GM04503 (cell line): ENCODE measurements around the gene FZD2.
"Not testable (repeated sequence)": the region's sequence is repeated elsewhere in the genome, so short reads cannot be mapped to it uniquely, and the experiment has no call there.

Source experiments
- DNase-seq: peaks from one replicate; pipeline ENCODE4 v3.0.0-alpha.2; 2012; ENCODE audit warnings: low read depth

The FZD2 gene

DNA sequence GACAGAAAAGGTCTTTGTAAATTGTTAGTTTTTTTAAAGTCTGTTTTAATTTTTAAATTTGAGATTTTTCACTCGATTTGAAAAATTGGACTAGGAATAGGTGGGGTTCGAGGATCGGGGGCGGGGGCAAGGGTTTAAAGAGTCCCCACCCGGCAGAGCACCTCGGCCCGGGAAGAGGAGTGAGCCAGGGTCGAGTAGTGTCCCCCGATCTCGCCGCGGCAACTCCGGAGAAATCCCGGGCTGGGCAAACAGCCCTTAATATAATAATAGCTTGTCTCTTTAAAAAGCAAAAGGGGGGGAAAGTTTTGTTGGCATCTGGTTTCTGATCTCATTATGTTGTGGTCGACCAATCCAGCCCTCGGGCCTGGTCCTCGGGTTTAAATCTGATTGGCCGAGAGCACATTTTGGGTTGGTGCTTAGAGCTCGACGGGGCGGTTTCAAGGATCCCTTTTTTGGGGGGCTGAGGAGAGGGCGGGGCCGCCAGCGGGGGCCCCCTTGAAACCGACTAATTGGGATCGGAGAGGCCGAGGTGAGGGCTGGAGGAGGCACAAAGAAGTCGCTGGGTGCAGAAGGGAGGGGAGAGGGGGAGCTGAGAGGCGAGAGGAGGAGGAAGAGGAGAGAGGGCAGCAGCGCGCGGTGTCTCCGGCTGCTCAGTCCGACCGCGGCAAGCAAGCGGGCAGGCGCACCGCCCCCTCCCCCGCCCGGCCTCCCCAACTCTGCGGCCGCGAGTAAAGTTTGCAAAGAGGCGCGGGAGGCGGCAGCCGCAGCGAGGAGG is at the start of gene FZD2:
TSS of gene FZD2 (plus strand) at position 653 of the 775 bp plus-strand sequence. CDS start 205 bp downstream, outside the sequence.
- DNase-seq, result peak; percentile 94

DNA sequence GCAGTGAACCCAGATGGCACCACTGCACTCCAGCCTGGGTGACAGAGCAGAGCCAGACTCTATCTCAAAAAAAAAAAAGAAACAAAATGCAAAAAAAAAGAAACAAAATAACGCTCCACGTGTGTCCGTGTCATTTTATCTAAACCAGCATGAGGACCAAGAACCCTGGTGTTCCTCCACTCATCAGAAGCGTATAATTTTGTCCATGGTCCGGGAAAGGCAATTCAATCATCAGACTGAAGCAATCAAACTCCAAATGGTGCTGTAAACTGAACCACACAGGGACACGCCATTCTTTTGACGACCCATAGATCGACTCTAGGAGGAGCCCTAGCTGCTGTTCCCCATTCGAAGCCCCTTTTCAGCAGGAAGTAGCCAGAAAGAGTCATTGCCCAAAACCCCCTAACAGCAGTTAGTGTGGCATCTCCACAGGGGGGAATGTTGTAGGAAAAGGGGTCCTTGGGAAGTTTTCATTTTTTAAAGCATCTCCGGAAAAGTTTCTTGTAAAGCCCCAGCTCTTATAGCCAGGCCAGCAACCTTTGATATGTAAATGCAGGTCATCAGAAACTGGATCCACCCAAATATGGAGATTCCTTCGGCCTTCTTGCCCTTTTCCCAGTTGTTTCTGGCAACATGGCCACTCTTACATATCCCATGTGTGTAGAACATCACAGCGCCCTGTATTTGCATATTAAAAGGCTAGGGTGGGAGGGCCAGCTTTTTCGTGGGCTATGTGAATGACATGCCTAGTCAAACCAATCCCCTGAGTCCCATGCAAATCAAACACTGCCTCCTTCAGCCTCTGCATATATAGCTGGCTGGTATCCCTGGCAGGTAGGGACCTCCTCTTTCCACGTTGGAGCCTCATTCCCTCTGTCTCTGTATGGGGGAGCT is 45.8 kb upstream of the FZD2 start:
- not testable (repeated sequence) for DNase-seq

DNA sequence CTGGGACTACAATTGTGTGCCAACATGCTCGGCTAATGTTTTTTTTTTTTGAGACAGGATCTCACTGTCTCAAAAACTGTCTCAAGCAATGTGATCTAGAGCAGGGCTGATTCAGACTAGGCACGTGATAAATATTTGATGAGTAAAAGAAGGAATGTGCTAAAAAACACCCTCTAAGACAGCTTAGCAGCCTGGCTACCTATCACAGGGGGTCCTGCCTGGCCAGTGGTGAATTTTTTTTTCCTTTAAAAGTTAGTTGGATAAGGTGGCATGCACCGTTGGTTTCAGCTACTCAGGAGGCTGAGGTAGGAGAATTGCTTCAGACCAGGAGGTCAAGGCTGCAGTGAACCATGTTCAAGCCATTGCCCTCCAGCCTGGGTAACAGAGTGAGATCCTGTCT is 39.3 kb upstream of the FZD2 start:
- peak; percentile 25 for DNase-seq

DNA sequence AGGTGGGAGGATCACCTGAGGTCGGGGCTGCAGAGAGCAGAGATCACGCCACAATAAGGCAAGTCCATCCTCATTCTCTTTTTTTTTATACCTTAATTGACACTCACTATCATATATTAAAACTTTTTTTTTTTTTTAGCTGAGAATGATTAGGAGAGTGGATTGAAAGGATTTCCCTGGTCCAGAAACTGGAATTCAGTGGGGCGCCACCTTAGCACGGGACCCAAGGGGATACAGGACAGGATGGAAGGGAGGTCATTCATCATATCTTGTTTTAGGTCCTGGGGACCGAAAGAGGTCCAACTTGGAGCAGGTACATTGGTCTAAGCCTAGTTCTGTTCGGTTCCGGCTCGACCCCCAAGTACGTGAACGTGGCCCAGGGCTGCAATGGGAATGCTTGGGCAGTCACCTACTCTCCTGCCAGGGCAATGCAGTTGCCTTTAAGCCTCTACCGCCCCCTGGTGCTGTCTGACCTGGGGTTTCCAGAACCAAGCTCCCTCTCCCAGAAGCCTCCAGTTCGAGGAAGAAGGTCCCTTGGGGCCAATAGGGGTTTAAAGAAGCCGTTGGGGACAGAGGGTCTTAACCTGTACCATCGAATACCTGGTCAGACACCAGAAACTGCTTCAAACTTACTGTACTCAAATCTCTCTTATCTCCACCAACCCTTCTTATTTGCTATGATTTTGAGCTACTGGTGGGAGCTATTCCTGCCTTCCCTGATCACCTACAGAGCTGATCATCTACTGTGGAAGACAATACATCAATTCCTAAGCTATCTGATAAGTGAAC is 34.2 kb upstream of the FZD2 start:
- DNase-seq, result no peak

DNA sequence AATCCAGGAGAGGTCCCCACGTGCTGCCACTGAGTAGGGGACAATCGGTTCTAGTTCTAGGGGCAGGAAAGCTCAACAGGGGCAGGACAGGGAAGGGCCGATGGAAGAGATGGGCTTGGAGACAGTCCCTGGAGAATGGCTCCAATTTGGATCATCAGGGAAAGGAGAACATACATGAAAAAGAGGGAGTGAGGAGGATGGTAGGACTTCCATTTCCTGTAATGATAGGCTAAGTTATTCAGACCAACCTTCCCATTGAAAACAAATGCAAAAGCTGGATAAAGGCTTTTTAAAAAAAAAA is 33.7 kb upstream of the FZD2 start:
- DNase-seq, result no peak

DNA sequence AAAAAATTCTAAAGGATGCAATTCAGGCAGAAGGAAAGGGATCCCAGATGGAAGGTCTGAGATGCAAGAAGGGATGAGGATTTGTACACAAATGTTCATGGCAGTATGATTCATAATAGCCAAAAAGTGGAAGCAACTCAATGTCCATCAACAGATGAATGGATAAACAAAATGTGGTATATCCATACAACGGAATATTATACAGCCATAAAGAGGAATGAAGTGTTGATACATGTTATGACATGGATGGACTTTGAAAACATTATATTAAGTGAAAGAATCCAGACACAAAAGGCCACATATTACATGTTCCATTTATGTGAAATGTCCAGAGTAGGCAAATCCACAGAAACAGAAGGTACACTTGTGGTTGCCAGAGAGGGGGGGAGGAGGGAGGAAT is 30.2 kb upstream of the FZD2 start:
- no peak for DNase-seq

DNA sequence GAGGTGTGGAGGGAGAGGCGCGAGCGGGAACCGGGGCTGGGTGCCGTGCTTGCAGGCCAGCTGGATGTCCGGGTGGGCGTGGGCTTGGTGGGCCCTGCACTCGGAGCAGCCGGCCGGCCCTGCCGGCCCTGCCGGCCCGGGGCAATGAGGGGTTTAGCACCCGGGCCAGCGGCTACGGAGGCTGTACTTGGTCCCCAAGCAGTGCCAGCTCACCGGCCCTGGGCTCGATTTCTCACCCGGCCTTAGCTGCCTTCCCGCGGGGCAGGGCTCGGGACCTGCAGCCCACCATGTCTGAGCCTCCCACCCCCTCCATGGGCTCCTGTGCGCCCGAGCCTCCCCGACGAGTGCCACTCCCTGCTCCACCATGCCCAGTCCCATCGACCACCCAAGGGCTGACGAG is 29.3 kb upstream of the FZD2 start:
- DNase-seq, result no peak

DNA sequence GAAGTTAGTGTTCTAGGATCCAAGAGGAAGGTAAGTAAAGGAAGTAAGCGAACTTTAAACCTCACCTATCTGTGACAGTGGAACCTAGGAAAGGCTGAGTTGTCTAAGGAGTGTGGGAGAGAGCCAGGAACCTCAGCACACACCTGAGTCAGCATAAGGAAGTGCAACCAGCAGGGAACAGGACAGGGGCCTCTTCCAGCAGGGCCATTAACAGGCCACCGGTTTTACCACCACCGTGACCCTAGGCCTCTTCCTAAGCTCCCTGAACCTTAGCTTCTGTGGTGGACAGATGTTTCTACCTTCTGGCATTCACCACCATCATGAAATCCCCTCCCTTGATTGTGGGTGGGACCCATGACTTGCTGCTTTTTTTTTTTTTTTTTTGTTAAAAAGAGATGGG is 27.4 kb upstream of the FZD2 start:
- no peak for DNase-seq

DNA sequence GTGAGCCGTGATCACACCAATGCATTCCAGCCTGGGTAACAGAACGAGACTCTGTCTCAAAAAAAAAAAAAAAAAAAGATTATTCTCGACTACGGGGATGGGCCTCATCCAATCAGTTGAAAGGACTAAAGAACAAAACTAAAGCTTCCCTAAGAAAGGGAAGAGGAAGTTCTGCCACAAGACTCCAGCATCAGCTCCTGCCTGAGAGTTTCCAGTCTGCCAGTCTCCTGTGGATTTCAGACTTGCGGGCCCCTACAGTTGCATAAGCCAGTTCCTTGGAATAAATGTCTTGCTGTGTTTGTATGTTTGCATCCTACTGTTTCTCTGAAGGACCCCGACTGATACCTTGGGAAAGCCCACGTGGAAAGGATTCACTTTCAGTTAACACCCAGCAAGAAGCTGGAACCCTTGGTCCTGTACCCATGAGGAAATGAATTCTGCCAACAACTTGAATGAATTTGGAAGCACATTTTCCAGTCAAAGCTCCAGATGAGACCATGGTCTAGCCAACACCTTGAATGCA is 26.3 kb upstream of the FZD2 start:
- no peak for DNase-seq

DNA sequence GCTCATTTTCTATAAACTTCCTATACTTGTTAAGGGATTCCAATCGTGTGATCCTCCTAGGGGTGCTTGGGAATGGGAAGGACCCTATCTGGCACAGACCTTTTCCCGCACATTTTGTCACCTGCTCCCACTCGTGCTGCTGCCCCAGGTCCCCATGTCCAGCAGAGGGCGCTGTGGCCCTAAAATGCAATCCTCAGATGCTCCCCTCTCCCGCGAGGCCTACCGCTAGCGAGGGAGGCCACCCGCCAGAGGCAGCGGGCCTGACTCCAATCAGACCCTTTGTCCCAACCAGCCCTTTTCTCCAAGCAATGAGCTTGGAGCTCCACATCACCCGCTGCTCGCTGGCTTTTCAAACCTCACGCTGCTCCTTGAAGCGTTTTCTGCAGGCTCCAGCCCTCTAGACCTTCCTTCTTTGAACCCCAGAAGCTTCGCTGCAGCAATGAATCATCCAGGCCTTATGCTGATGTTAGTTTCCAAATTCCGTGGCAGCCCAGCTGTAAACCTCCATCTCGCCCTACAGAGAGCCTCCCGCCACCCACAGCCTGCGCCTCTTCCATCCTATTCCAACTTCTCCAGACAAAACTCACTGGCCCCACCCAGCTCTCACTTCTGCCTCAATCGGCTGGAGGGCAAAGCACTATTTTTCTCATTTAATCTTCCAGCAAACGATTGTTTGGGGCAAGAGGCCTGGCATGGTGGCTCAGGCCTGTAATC is 23.6 kb upstream of the FZD2 start:
- no peak for DNase-seq

DNA sequence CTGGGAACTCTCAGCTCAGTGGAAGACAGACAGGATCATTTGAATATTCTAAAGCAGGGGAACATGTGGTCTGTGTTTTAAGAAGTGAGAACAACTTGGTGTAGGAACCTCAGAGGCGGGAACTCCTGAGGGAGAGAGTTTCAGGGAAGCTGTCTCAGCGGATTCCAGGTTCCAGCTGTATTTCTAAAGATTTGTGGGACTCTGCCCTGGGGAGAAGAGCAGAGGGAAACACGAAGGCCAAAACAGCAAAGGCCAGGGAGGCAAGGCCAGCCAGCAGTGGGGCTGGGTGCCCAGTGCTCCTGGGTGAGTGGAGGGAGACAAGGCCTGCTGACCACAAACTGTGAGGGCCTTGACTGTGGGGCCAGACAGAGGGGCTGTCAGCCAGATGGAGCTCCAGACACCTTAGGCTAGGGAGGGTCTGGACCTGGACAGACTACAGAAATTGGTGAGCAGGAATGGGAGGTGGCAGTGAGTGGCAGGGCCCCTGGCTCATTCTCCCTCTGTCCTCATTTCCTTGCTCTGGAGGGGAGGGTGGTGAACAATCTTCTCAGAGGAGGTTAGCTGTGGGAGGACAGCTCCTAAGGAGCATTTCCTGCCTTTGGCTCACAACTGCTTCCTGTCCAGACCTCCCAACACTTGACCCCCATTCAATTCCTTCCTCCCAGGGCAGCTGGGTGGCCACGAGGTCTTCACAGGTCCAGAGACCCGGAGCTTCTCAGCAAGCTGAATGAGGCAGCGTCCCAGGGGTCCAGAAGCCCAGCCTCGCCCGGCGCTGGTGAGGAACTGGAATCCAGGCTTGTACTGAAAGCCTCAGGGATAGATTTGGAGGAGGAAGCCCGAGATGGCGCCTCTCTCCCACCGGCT is 21.0 kb upstream of the FZD2 start:
- DNase-seq, result no peak

DNA sequence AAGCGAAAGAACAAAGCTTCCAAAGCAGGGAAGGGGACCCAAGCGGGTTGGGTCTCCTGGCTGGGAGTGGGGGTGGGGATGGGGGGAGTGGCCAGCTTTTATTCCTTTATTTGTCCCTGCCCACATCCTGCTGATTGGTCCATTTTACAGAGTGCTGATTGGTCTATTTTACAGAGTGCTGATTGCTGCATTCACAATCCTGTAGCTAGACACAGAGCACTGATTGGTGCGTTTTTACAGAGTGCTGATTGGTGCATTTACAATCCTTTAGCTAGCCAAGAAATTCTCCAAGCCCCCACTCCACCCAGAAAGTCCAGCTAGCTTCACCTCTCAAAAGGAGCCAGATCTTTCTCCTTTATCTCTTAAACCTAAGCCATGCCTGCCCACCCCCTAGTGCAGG is 19.4 kb upstream of the FZD2 start:
- DNase-seq, result not testable (repeated sequence)

DNA sequence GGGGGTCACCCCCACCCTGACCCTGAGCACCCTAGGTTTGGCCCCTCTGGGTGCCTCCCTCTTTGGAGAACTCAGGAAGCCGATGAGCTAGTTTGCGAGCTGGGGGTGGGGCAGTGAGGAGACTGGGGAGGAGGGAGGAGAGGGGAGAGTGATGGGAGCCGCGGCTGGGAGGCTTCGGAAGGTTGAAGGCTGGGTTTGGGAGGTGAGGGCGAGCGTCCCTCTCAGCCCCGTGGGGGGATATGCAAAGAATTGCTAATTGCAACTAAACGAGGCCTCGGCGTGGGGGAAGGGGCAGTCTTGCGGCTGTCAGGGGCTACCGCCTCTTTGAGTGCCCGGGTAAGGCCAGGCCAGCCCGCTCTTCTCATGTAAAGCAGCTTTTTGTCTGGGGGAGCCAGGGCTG is 17.6 kb upstream of the FZD2 start:
- no peak for DNase-seq

DNA sequence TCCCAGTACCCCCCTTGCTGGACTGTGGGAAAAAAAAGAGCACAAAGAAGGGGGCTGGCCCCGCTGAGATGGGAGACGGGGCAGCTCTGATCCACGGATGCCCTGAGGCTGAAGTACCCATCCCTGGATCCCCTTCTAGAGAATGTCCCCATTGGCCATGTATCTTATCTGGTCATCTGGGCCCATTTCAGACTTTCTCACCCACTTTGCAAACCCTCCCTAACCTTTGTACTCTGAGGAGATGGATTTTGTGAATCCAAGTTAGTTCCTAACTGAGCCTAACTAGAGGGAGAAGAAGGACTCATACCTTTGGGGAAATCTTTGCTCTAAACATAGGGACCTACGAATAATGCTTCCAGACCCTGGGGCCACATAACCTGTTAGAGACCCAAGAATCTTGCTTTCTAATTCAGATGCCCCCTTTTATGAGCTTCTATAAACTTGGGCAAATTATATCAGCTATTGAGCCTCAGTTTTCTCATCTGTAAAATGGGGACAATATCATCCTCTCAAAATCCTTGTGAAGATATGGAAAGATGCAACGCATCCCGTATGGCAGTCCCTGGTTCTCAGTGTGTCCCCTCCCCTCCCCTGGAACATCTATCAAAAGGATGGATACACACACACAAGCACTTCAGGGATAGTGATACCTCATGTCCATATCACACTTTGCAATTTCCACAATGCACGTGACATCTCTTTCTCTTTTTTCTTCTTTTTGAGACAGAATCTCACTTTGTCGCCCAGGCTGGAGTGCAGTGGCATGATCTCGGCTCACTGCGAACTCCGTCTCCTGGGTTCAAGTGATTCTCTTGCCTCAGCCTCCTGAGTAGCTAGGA is 16.8 kb upstream of the FZD2 start:
- DNase-seq, result no peak

DNA sequence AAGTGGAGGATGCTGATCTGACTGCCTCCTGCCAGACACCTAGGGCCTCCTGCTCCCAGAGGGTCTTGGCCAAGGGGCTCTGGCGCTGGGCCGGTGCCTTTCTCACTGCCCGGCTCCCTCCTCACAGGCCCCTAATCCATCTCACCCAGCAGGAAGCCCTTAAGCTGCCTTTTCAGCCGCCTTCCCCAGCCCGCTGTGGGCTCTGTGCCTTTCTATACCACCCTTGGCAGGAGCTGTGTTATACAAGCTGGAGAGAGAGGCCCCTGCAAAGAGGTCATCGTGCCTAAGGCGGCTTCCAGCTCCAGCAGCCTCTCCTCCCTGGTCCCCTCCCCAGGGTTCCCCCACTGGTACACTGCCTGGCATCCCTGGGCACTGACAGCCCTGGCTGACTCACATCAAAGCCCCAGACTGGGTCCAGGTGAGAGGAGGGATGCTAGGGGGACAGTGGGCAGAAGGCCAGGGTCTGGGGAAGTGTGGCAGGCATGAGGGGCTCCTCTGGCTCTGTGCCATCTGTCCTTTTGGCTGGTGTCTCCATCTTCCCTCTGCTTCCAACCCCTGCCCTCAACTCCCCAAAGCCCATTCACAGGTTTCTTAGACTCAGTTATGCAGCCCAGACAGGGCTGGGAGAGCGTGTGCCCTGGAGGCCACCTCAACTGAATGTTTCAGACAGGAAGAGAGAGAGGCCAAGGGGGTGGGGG is 15.3 kb upstream of the FZD2 start:
- DNase-seq, result no peak

DNA sequence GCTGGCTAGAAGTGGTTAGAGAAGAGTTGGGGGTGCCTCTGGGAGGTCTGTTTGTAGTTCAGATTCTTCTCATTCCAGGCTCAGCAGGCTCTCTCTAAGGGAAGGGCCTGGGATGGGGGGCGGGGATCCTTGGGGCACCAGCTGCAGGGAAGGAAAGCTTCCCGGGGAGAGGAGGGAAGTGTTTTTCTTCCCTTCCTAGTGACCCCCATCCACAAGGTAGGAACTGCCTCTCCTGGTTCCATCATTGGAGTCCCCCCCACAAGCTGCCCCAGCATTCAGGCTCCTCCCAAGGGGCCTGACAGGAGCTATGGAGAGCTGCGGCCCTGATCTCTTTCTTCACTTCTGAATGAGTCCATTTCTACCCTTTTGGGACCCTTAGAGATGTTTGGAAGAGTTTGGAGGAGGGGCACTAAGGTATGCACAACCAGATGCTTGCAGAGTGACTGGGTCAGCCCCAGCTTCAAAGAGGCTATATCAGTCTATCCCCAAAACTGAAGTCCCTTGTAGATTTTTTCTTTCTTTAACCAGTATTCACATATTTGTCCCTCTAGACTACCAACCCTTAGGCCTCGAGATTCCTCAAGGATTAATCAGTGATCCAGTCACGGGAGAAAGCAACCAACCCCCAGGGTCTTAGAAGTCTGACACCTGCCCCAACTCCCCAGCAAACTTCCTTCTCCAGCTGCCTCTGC is 13.9 kb upstream of the FZD2 start:
- peak; percentile 88 for DNase-seq

DNA sequence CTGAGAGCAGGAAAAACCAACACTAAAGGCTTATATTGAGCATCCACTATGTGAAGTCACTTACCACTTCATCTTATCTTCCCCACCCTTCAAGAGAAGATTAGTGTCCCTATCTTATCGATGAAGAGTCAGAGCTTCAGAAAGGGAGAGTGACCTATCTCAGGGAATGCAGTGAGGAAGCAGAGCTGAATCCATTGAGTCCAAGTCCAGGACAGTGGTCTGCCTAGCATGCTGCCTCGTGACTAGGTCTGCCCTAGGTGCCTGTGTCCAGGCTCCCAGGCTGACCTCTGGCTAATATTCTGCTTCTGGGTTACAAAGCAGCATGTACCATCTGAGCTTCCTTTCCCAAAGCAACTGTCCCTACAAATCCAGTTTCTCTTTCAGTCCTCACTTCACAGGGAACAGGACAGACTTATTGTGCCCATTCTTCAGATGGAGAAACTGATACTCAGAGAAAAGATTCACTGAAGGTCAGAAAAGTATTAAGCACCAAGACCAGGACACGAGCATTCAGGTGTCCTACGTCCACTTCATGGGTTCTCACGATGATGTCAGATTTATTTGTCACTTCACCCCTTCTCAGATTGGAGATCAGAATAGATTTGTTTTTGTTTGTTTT is 13.3 kb upstream of the FZD2 start:
- DNase-seq, result no peak
